ENCODE data around the gene FGF7. TPM values are rescaled to one million over a fixed set of nuclear protein-coding genes. Genes with fewer than 3 reads are reported as not detected.
A peak's percentile ranks its signal among the peaks of the same experiment; 100 is the strongest.
"Not testable (repeated sequence)": the region's sequence is repeated elsewhere in the genome, so short reads cannot be mapped to it uniquely, and the experiment has no call there.

FGF7 gene, protein sequence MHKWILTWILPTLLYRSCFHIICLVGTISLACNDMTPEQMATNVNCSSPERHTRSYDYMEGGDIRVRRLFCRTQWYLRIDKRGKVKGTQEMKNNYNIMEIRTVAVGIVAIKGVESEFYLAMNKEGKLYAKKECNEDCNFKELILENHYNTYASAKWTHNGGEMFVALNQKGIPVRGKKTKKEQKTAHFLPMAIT
- polyA plus RNA-seq = not detected

DNA sequence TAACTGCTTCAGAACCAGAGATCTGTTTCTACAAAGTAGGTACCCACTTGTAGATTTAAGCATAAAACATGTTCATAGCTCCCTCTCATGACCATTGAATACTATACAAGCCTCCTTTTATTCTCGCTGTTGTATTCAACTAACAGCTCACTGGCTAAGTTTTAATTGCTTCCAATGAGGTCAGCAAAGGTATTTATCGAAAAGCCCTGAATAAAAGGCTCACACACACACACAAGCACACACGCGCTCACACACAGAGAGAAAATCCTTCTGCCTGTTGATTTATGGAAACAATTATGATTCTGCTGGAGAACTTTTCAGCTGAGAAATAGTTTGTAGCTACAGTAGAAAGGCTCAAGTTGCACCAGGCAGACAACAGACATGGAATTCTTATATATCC is at the start of gene FGF7:
TSS of gene FGF7 (plus strand) at position 222 of the 400 bp plus-strand sequence. CDS start 1,056 bp downstream, outside the sequence.
- H3K4me1 Mint-ChIP-seq = peaks cover 3 to 4% of the 10 kb centered on the region in 2 donors
- H3K4me3 Mint-ChIP-seq = peak within 1 kb of the TSS in 3 of 5 donors; percentile 44 to 54 (median 50)
- peak within 1 kb of the TSS in 1 of 6 donors; percentile 66 for H3K27ac Mint-ChIP-seq
- DNase-seq = no peak
- no peaks in the 10 kb centered on the region for H3K9me3 Mint-ChIP-seq
- peaks cover 3 to 7% (median 6%) of the 10 kb centered on the region in 3 donors for H3K27me3 Mint-ChIP-seq (ENCODE audit: low read depth in 3 of 3)
- no peaks in the 10 kb centered on the region for H3K36me3 Mint-ChIP-seq

DNA sequence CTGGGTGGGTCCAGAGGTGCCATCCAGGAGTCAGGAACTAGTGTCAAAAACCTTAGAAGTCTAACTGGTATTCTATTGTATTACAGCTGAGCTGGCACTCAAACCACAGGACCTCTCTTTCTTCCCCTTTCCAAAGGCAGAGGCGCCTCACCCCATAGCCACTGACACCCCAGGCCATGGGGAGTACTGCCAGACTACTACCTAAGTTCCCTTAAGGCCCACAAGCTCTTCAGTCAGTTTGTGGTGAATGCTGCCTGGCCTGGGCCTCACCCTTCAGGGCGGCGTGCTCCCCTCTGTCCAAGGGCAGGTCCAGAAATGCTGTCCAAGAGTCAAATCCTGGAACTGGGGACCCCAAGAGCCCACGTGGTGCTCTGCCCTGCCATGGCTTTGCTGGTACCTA is 43.0 kb upstream of the FGF7 start:
- Mint-ChIP-seq H3K36me3 (peaks cover 0 to 2% (median 0%) of the 10 kb centered on the region in 3 donors), H3K4me1 (no peaks in the 10 kb centered on the region), H3K27ac (no peak overlapping the region), H3K9me3 (no peaks in the 10 kb centered on the region), H3K4me3 (no peak overlapping the region), H3K27me3 (ENCODE audit: low read depth in 3 of 3) (no peaks in the 10 kb centered on the region)
- DNase-seq = no peak

DNA sequence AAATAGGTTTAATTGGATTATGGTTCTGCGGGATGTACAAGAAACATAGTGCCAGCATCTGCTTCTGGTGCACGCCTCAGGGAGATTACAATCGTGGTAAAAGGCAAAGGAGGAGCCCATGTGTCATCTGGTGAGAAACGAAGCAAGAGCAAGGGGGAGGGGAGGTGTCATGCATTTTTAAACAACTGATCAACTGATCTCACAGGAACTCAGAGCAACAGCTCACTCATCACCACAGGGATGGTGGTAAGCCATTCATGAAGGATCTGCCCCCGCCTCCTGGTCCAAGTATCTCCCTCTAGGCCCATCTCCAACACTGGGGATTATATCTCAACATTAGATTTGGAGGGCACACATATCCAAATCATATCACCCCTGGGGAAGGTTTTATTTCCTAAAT is 42.1 kb upstream of the FGF7 start:
- Mint-ChIP-seq H3K27me3 (ENCODE audit: low read depth in 3 of 3) (no peaks in the 10 kb centered on the region), H3K4me1 (no peaks in the 10 kb centered on the region), H3K36me3 (peaks cover 0 to 3% (median 0%) of the 10 kb centered on the region in 3 donors), H3K27ac (no peak overlapping the region), H3K4me3 (no peak overlapping the region), H3K9me3 (no peaks in the 10 kb centered on the region)
- no peak for DNase-seq

DNA sequence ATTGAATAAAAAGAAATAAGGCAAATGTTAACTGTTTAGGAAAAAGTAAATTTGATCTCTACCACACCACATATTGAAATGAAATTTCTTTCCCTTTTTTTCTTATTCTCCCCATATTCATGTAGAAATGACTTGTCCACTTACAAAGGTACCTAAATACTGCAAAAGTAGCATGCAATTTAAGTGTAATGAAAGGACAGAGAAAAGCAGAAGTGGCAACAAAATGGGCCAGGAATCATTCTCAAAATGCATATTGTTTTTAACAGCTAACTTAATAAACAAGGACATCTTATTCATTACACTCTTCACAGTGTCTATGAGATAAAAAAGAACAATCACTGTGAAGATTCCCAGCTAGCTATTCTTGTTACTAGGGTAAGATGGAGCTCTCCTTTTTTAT is 40.6 kb upstream of the FGF7 start:
- Mint-ChIP-seq H3K27me3 (ENCODE audit: low read depth in 3 of 3) (no peaks in the 10 kb centered on the region), H3K4me1 (no peaks in the 10 kb centered on the region), H3K27ac (no peak overlapping the region), H3K36me3 (peaks cover 0 to 6% (median 0%) of the 10 kb centered on the region in 3 donors), H3K4me3 (no peak overlapping the region), H3K9me3 (no peaks in the 10 kb centered on the region)
- DNase-seq = no peak

DNA sequence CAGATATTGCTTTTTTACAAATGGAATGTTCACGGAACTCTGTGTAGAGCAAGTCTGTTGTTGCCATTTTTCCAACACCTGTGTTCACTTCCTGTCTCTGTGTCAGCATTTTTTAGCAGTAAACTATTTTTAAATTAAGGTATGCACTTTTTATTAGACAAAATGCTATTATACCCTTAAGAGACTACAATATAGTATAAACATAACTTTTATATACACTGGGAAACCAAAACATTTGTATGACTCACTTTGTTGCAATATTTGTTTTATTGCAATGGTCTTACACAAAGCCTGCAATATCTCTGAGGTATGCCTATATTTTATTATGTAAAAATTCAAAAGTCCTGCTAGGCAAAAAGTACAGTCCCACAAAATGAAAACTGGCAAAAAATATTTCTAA is 39.8 kb upstream of the FGF7 start:
- no peak for DNase-seq
- H3K27ac Mint-ChIP-seq = no peak overlapping the region
- no peaks in the 10 kb centered on the region for H3K4me1 Mint-ChIP-seq
- no peaks in the 10 kb centered on the region for H3K9me3 Mint-ChIP-seq
- peaks cover 0 to 8% (median 0%) of the 10 kb centered on the region in 3 donors for H3K36me3 Mint-ChIP-seq
- H3K4me3 Mint-ChIP-seq = no peak overlapping the region
- H3K27me3 Mint-ChIP-seq (ENCODE audit: low read depth in 3 of 3) = peaks cover 0 to 1% (median 0%) of the 10 kb centered on the region in 3 donors

DNA sequence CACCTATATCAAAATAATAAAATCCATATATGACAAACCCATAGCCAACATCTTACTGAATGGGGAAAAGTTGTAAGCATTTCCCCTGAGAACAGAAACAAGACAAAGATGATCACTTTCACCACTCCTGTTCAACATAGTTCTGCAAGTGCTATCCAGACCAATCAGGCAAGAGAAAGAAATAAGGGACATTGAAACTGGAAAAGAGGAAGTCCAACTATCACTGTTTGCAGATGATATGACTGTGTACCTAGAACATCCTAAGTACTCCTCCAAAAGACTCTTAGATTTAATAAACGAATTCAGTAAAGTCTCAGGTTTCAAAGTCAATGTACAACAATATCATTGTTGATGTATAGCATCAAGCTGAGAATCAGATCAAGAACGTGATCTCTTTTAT is 35.6 kb upstream of the FGF7 start:
- H3K27me3 Mint-ChIP-seq (ENCODE audit: low read depth in 3 of 3) = peaks cover 1 to 2% (median 2%) of the 10 kb centered on the region in 3 donors
- H3K4me1 Mint-ChIP-seq = no peaks in the 10 kb centered on the region
- DNase-seq = no peak
- H3K4me3 Mint-ChIP-seq = no peak overlapping the region
- no peak overlapping the region for H3K27ac Mint-ChIP-seq
- peaks cover 0 to 2% (median 0%) of the 10 kb centered on the region in 6 donors for H3K9me3 Mint-ChIP-seq
- H3K36me3 Mint-ChIP-seq = peaks cover 0 to 11% (median 0%) of the 10 kb centered on the region in 3 donors

DNA sequence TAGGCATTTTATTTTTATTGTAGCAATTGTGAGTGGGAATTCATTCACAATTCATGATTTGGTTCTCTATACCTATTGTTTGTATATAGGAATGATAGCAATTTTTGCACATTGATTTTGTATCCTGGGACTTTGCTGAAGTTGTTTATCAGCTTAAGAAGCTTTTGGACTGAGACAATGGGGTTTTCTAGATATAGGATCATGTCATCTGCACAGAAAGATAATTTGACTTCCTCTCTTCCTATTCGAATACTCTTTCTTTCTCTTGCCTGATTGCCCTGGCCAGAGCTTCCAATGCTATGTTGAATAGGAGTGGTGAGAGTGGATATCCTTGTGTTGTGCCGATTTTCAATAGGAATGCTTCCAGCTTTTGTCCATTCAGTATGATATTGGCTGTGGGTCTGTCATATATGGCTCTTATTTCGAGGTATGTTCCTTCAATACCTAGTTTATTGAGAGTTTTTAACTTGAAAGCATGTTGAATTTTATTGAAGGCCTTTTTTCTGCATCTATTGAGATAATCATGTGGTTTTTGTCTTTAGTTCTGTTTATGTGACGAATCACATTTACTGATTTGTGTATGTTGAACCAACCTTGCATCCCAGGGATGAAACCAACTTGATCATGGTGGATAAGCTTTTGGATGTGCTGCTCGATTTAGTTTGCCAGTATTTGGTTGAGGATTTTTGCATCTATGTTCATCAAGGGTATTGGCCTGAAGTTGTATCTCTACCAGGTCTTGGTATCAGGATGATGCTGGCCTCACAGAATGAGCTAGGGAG is 20.3 kb upstream of the FGF7 start:
- not testable (repeated sequence) for H3K4me1 Mint-ChIP-seq; DNase-seq; H3K36me3 Mint-ChIP-seq; H3K27ac Mint-ChIP-seq; H3K27me3 Mint-ChIP-seq (ENCODE audit: low read depth in 3 of 3); H3K4me3 Mint-ChIP-seq
- H3K9me3 Mint-ChIP-seq = peaks cover 0 to 19% (median under 1%) of the 10 kb centered on the region in 6 donors

DNA sequence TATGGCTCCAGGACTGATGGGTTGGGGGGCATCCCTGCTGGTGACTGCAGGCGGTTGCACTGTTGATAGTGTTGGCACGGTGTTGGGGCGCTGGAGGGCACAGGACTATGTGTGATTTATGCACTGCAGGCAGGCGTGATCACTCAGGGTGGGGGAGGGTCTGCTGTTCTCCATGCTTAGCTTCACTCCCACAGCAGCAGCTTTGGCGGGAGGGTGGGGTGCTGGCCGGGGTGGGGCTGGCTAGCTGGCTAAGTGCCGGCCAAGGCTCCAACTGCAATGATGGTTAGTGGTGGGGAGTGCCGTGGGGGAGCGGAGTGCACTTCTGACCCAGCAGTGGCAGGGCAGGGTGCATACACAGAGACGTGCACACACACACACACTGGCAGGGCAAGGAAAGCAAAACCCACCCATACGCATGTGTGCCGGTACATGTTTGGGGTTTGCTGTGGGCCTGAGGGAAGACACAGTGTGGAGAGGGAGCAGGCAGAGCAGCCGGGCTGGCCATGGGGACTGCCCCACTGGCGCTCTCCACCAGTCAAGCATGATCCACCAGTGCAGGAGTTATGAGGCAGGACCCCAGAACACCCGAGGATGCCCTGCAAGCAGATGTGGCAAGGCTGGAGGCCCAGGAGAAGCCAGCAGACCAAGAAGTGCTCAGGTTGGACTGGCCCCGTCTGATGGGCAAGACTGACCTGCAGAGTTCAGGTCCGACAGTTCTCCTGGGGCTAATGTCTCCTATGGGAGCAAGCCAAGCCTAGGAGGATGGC is 16.5 kb upstream of the FGF7 start:
- H3K27ac Mint-ChIP-seq = no peak overlapping the region
- no peak overlapping the region for H3K4me3 Mint-ChIP-seq
- peaks cover 0 to 17% (median 0%) of the 10 kb centered on the region in 6 donors for H3K9me3 Mint-ChIP-seq
- no peak for DNase-seq
- no peaks in the 10 kb centered on the region for H3K36me3 Mint-ChIP-seq
- H3K4me1 Mint-ChIP-seq = no peaks in the 10 kb centered on the region
- H3K27me3 Mint-ChIP-seq (ENCODE audit: low read depth in 3 of 3) = peaks cover 0 to 7% (median 7%) of the 10 kb centered on the region in 3 donors

DNA sequence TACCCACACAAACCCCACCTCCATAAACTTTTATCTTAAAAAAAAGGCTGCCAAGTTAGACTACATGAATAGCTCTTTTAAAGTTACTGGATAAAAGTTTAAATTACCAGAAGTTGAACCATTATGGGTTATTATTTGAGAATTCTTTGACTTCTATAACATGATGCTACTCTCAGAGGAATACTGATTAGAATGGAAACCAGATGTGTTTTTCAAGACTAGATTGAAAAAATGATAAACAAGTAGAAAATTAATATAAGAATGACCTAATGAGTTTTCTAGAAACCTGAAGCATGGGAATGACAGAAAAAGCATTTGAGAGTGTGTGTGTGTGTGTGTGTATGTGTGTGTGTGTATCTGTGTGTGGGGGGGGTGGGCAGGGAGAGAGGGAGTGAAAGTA is 12.4 kb upstream of the FGF7 start:
- no peak overlapping the region for H3K4me3 Mint-ChIP-seq
- H3K36me3 Mint-ChIP-seq = no peaks in the 10 kb centered on the region
- H3K4me1 Mint-ChIP-seq = no peaks in the 10 kb centered on the region
- H3K27ac Mint-ChIP-seq = no peak overlapping the region
- DNase-seq = no peak
- H3K27me3 Mint-ChIP-seq (ENCODE audit: low read depth in 3 of 3) = peaks cover 0 to 3% (median 0%) of the 10 kb centered on the region in 3 donors
- no peaks in the 10 kb centered on the region for H3K9me3 Mint-ChIP-seq

DNA sequence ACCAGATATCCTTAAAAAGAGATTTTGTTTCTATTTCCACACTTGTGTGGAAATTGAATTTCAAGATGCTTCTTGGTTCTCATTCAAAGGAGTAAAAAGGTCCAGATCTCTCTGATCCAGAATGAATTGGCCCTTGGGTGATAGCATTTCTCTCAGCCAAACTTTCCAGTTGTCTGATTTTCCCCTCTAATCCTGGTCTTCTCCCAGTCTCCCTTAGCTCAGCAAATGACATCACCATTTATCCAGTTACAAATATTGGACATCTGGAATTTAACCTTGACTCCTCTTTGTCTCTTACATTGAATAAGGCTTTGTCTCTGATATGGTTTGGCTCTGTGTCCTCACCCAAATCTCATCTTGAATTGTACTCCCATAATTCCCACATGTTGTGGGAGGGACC is 10.2 kb upstream of the FGF7 start:
- Mint-ChIP-seq H3K9me3 (no peaks in the 10 kb centered on the region), H3K4me3 (no peak overlapping the region), H3K27me3 (ENCODE audit: low read depth in 3 of 3) (peaks cover 0 to 2% (median 0%) of the 10 kb centered on the region in 3 donors), H3K27ac (peak overlapping the region in 1 of 6 donors; percentile 6), H3K36me3 (no peaks in the 10 kb centered on the region), H3K4me1 (no peaks in the 10 kb centered on the region)
- DNase-seq = no peak

DNA sequence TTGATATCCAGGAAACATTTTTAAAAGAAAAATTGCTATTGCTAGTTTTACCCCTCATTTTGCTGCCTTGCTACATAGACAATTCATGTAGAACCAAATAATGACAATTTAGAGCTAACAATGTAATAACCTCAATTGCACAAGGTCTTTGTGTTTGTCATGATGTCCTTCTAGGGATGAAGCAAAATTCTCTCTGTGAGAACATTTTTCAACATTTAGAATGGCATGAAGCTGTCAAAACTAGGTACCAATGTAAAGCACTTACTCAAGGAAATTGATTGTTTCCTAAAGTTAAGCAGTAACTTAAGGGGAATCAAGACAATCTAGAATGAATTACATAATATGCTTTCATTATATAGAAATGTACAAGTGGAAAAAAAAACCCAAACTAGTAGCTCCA is 7.9 kb upstream of the FGF7 start:
- no peak overlapping the region for H3K4me3 Mint-ChIP-seq
- H3K4me1 Mint-ChIP-seq = no peaks in the 10 kb centered on the region
- DNase-seq = no peak
- H3K9me3 Mint-ChIP-seq = no peaks in the 10 kb centered on the region
- H3K27me3 Mint-ChIP-seq (ENCODE audit: low read depth in 3 of 3) = peaks cover 0 to 2% (median 2%) of the 10 kb centered on the region in 3 donors
- H3K36me3 Mint-ChIP-seq = no peaks in the 10 kb centered on the region
- no peak overlapping the region for H3K27ac Mint-ChIP-seq

DNA sequence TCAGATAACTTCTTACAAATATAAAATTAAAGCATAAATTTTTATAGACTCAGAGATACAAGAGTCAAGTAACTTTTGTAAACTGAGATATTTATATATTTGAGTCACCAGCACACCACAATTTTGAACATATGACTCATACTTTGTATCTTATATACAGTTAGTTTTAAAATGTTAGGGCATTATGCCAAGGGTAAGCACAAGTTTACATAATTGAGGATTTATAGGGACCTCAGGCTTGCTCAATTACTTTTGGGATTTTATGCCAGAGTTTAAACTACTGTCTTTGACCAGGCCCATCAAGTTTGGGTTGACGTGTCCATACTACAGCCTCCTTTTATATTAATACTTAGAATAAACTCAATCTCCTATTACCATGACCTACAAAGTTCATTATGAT is 7.4 kb upstream of the FGF7 start:
- H3K9me3 Mint-ChIP-seq = no peaks in the 10 kb centered on the region
- DNase-seq = no peak
- H3K4me3 Mint-ChIP-seq = no peak overlapping the region
- H3K27ac Mint-ChIP-seq = no peak overlapping the region
- no peaks in the 10 kb centered on the region for H3K4me1 Mint-ChIP-seq
- no peaks in the 10 kb centered on the region for H3K36me3 Mint-ChIP-seq
- peaks cover 0 to 2% (median 0%) of the 10 kb centered on the region in 3 donors for H3K27me3 Mint-ChIP-seq (ENCODE audit: low read depth in 3 of 3)

DNA sequence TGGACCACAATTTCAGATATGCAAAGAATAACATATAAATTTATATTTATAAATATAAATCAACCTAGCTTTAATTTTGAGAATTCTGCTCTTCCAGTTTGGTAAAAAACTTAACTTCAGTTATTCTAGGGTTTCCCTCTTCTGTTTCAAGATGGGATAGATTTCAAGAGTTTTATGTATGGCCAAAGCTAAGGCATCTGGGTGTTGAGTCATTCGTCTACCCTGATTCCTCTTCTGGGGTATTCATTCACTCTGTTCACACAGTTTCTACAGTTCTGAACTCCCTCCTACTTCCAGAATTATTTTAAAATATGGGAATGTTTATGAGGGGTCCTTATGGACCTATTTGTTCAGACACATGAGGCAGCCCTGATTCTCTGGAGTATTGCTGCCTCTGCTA is 4.2 kb upstream of the FGF7 start:
- Mint-ChIP-seq H3K4me1 (peaks cover 3 to 4% of the 10 kb centered on the region in 2 donors), H3K36me3 (no peaks in the 10 kb centered on the region), H3K4me3 (no peak overlapping the region), H3K9me3 (no peaks in the 10 kb centered on the region), H3K27ac (no peak overlapping the region), H3K27me3 (ENCODE audit: low read depth in 3 of 3) (peaks cover 3 to 7% (median 6%) of the 10 kb centered on the region in 3 donors)
- DNase-seq = no peak

DNA sequence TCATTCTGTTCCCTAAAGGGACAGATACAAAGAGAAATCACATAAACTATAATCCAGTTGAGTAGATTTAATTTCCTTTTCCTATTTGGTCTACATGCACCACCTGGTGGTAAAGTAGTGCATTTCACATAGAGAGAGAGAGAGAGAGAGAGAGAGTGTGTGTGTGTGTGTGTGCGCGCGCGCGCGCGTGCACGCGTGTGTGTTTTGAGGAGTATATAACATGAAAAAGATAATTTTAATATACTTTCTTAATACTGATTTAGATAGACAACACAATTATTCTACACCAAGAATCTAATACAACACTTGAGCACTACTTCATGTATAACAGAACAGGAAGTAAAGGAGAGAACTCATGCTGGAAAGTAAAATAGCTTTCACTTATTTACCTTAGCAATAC is 1.1 kb upstream of the FGF7 start:
- DNase-seq = peak; percentile 45 to 57 (median 57)
- Mint-ChIP-seq H3K9me3 (no peaks in the 10 kb centered on the region), H3K27me3 (ENCODE audit: low read depth in 3 of 3) (peaks cover 3 to 7% (median 6%) of the 10 kb centered on the region in 3 donors), H3K4me3 (peak overlapping the region in 4 of 5 donors; percentile 36 to 54 (median 47)), H3K27ac (peak overlapping the region in 4 of 6 donors; percentile 6 to 69 (median 57)), H3K4me1 (peaks cover 3 to 4% of the 10 kb centered on the region in 2 donors), H3K36me3 (no peaks in the 10 kb centered on the region)
